Breast epithelium (tissue), 4 donors: ENCODE measurements around the gene SNX30. TPM values are rescaled to one million over a fixed set of nuclear protein-coding genes. Genes with fewer than 3 reads are reported as not detected.

Source experiments
- DNase-seq, 2 donors: peaks; one replicate each; pipeline ENCODE4 v3.0.0-alpha.2; 2019; ENCODE audit warnings: low spot score in 2 of 2
- H3K27ac ChIP-seq, 2 donors: fragments of 200-600 bp; sonication (generic) in 1 of 2; one replicate each; pipeline ENCODE4 v1.5.1; 2016 to 2019; ENCODE audit warnings: mild to moderate bottlenecking in 1 of 2
- H3K27me3 ChIP-seq, 2 donors: fragments of 200-600 bp; sonication (generic) in 1 of 2; one replicate each; pipeline versions ENCODE4 v1.5.1 to v1.6.0; 2017 to 2019; ENCODE audit warnings: control low read depth in 1 of 2, mild to moderate bottlenecking in 1 of 2
- H3K36me3 ChIP-seq: fragments of 200-600 bp; one replicate; pipeline ENCODE4 v1.5.1; 2019
- H3K4me1 ChIP-seq, 2 donors: fragments of 200-600 bp; sonication (generic); one replicate each; pipeline ENCODE4 v1.5.1; 2016 to 2019; ENCODE audit warnings: control low read depth in 1 of 2
- H3K4me3 ChIP-seq, 3 donors: fragments of 200-600 bp; sonication (generic); 1 replicate in 2 of 3; 2 replicates in 1 of 3; pipeline ENCODE4 v1.5.1; 2016 to 2019; ENCODE audit warnings: mild to moderate bottlenecking in 3 of 3, moderate library complexity in 2 of 3
- H3K9me3 ChIP-seq, 2 donors: fragments of 200-600 bp; sonication (generic) in 1 of 2; one replicate each; pipeline ENCODE4 v1.5.1; 2016 to 2019; ENCODE audit warnings: control low read depth in 1 of 2
- POLR2A ChIP-seq: fragments of 450-650 bp; IDR thresholded peaks from one replicate; pipeline ENCODE4 v1.6.1; 2016; ENCODE audit warnings: antibody characterized with exemption, mild to moderate bottlenecking, moderate library complexity
- POLR2AphosphoS5 ChIP-seq, 3 donors: sonication (generic); formaldehyde crosslinking; IDR thresholded peaks; one replicate each; pipeline ENCODE4 v1.6.1; 2017; ENCODE audit warnings: antibody characterized with exemption in 3 of 3
- intact Hi-C: fragments of 100-400 bp; cut with DNase I; formaldehyde crosslinking; loops from one replicate; pipeline ENCODE4 v1.15.1; 2023; ENCODE audit warnings: low total_unique reads
- total RNA-seq, 3 donors: library from RNA; depleted of rRNA; stranded (reverse); fragments of >200 nt; gene quantifications; one replicate each; pipeline ENCODE4 v1.1.0, GENCODE V29; 2016
- TF ChIP-seq, protein P1 (sequence below), 3 donors: fragments of 450-650 bp; IDR thresholded peaks; one replicate each; pipeline ENCODE4 v1.5.1; 2016 to 2017; ENCODE audit warnings: antibody characterized with exemption in 3 of 3, mild to moderate bottlenecking in 3 of 3, moderate library complexity in 3 of 3

Gene SNX30
- total RNA-seq, 3 donors from 2014 or later = 15.2 to 18.7 (median 16.4) TPM

DNA sequence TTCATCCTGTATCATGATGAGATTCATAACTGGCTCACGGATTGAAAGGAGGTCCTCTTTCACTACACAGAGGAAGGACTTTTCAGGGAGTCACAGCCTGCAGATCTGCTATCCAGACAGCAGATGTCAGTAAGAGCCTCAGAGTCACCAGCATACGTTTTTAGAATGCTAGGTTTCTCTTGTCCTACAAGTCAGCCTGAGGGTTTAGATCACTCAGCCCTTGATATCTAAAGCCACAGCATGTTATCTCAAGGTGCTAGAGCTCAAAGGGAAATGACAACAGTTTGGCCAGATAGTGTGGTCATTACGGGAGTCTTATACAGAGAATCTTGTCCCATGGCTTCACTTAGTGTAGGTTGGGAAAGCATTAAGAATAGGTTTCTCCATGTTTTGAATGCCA is 171.0 kb downstream of the SNX30 start:
- TF ChIP-seq POLR2AphosphoS5 (IDR thresholded peaks at IDR 0.05) = no peak
- TF ChIP-seq, protein P1, sequence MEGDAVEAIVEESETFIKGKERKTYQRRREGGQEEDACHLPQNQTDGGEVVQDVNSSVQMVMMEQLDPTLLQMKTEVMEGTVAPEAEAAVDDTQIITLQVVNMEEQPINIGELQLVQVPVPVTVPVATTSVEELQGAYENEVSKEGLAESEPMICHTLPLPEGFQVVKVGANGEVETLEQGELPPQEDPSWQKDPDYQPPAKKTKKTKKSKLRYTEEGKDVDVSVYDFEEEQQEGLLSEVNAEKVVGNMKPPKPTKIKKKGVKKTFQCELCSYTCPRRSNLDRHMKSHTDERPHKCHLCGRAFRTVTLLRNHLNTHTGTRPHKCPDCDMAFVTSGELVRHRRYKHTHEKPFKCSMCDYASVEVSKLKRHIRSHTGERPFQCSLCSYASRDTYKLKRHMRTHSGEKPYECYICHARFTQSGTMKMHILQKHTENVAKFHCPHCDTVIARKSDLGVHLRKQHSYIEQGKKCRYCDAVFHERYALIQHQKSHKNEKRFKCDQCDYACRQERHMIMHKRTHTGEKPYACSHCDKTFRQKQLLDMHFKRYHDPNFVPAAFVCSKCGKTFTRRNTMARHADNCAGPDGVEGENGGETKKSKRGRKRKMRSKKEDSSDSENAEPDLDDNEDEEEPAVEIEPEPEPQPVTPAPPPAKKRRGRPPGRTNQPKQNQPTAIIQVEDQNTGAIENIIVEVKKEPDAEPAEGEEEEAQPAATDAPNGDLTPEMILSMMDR (IDR thresholded peaks at IDR 0.05) = peak in 1 of 3 donors; percentile 37
- no peak for TF ChIP-seq POLR2A
- Histone ChIP-seq H3K27ac (no peak overlapping the region), H3K4me3 (no peak overlapping the region), H3K27me3 (no peaks in the 10 kb centered on the region), H3K4me1 (no peaks in the 10 kb centered on the region), H3K9me3 (no peaks in the 10 kb centered on the region), H3K36me3 (no peaks in the 10 kb centered on the region)
- intact Hi-C loops = no loop called here
- no peak for DNase-seq

Other genes starting within 250 kb of the SNX30 start
- gene INIP, start 32.6 kb upstream of the SNX30 start, total RNA-seq = 10 to 100 TPM; 21.0 to 25.6 (median 21.9) TPM
- gene SLC46A2, start 140.1 kb downstream of the SNX30 start, total RNA-seq = under 1 TPM in 2 of 3 donors, not detected in 1; 0.16 to 0.66 TPM